Muscle of back (tissue), 13 donors: ENCODE measurements around the gene PPARD. TPM values are rescaled to one million over a fixed set of nuclear protein-coding genes. Genes with fewer than 3 reads are reported as not detected.
"Not testable (repeated sequence)": the region's sequence is repeated elsewhere in the genome, so short reads cannot be mapped to it uniquely, and the experiment has no call there.

Source experiments
- DNase-seq, 3 donors: peaks; one replicate each; pipeline versions ENCODE4 v3.0.0 to v3.0.0-alpha.2; 2013
- long read RNA-seq, 9 donors: transcript quantifications; one replicate each; lab custom pipeline, GENCODE V29; 2026
- polyA plus RNA-seq, 10 donors: library from polyadenylated mRNA; unstranded; fragments of 120-200 nt; gene quantifications; one replicate each; pipeline ENCODE4 v1.2.1, GENCODE V29; 2013; ENCODE audit not compliant: insufficient read length in 10 of 10

Gene PPARD
- polyA plus RNA-seq, result 10 to 100 TPM; 17.9 to 23.5 (median 20.2) TPM
- long read RNA-seq, donor 1, partial matches to known transcripts, result 0 of 2 reads
- long read RNA-seq, donor 1, other reads (novel, unspliced or antisense), result 0 of 2 reads
- long read RNA-seq, donor 2, partial matches to known transcripts, result 0 of 3 reads
- long read RNA-seq, donor 2, other reads (novel, unspliced or antisense), result 0 of 3 reads
- long read RNA-seq, donor 3, result 0 reads
- long read RNA-seq, donor 4, transcript PPARD-203 (8 exons, 3,747 nt), result major isoform, 5 of 5 reads
- long read RNA-seq, donor 4, partial matches to known transcripts, result 0 of 5 reads
- long read RNA-seq, donor 4, other reads (novel, unspliced or antisense), result 0 of 5 reads
- long read RNA-seq, donor 5, partial matches to known transcripts, result 5 of 6 reads
- long read RNA-seq, donor 5, other reads (novel, unspliced or antisense), result 0 of 6 reads
- long read RNA-seq, donor 6, partial matches to known transcripts, result 0 of 3 reads
- long read RNA-seq, donor 6, other reads (novel, unspliced or antisense), result 0 of 3 reads
- long read RNA-seq, donor 7, transcript PPARD-203 (8 exons, 3,747 nt), result major isoform, 5 of 12 reads
- long read RNA-seq, donor 7, partial matches to known transcripts, result 7 of 12 reads
- long read RNA-seq, donor 7, other reads (novel, unspliced or antisense), result 0 of 12 reads
- long read RNA-seq, donor 8, partial matches to known transcripts, result 0 of 4 reads
- long read RNA-seq, donor 8, other reads (novel, unspliced or antisense), result 0 of 4 reads
- long read RNA-seq, donor 9, result 0 reads

DNA sequence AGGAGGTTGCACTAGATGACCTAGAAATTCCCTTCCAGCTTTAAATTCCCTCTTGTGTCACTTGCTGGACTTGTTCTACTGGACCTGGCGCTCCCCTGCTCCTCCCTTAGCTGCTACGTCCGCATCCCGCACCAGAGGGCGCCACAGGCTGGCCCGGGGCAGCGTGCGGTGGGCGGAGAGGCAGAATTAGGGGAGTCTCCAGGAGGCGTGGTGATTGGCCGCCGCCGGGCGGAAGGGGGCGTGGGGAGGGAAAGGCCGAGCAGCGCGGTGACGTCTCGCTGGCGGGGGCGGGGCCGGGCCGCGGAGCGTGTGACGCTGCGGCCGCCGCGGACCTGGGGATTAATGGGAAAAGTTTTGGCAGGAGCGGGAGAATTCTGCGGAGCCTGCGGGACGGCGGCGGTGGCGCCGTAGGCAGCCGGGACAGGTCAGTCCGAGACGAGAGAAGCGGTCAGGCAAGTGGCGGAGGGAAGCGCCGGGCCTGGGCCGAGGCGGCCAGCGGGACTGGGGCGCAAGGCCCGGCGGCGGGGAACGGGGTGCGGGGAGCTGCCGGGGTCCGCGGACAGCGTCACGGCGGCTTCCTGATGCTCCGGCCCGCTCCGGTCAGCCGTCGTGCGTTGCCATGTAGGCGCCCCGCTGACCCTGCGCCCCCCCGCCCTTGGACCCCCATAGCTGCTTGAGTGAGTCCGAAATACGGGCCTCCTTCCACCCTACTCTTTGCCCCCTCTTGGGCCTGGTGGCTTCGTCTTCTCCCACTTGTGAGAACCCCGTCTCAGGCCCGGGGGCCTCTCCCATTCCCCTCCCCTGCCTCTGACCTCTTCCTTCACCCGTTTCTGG is at the start of gene PPARD:
Gene PPARD (plus strand): TSS at position 301 of the 834 bp plus-strand sequence. CDS start 68,530 bp downstream, outside the sequence.
- DNase-seq, result peak; percentile 96 to 99 (median 99)

DNA sequence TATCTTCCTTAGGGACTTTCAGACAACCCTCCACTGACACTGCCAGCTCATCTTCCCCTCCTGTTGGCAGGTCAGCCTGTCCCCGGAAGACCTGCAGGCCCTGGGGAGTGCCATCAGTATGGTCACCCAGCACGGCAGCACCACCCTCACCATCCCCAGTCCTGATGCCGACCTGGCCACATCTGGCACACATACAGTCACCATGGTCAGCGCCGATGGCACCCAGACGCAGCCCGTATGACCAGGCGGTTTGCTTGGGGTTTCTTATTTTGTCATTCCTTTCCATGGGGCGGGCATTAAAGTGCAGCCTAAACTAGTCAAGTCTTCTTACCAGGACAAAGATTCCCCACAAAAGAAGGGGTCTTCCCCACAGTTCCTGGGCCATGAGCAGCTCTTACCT is 48.7 kb upstream of the PPARD start:
- DNase-seq, result no peak

DNA sequence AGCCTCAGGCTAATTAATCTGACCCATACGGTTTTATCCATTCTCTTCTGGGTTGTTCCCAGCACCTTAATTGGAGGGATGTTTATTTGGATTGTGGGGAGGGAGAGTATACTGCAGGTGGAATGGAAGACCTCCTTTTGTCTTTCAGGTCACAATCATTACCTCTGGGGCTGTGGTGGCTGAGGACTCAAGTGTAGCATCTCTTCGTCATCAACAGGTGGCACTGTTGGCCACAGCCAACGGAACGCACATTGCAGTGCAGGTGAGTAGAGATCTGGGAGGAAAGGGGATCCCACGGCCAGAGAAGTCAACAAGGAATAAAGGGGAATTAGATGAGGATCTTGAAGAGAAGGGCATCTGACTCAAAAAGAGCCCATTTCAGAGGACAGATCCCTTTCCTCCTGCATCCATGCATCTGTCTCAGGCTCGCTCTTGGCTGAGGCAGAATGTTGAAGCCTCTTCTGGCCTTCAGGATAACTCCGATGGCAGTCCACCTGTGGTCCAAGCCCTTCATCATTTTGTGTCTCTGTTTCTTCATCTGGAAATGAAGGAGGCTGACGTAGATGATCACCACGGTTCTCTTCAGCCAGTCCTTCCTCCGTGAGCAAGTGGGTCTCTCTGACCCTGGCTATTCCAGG is 47.9 kb upstream of the PPARD start:
- DNase-seq, result peak in 1 of 3 donors; percentile 40

DNA sequence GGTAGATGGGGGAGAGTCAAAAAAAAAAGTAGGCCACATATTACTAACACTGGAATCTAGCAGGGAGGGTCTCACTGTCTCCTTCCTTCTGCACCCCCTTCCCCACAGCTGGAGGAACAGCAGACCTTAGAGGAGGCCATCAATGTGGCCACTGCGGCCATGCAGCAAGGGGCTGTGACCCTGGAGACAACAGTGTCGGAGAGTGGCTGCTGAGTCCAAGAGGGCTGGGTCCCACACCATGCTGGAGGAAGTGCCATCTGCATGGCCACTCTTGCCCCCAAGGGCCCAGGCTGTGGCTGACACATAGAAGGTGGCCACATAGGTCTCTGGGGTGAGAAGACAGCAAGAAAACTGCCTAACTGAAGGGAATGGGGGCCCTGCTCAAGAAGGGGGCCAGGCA is 47.3 kb upstream of the PPARD start:
- DNase-seq, result no peak

DNA sequence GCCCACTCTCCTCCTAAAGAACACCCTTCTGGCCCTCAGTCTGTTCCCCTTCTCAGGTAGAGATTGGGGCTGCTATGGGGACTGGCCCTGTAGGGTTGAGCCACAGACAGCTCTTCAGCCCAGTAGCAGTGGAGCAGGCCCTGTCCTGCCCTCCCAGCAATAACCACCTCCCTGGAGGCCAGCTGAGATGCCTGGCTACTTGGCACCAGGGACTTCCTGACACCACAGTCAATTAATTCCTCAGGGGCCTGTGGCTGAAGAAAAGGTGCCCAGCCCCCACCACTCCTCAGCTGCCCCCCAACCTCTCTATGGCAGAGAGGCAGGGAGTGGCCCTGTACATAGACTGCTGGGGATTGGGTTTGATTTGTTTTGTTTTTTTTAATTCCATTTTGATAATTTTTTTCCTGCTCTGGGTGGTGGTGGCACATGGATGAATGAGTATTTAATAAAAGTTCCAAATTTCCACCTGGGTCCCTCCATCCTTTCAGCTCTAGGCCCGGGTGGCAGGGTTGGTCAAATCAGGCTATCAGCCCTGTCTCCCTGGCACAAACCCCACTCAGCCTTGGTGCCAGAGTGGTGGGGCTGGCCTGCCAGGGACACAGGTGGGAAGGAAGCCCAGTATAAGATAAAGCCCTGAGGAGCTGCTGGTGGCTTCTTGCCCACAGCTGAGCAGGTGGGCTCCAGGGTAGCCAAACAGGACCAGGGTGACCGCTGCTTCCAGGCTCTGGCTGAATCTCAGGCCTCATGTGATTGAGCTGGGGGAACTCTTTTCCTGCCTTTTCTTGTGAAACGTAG is 46.6 kb upstream of the PPARD start:
- no peak for DNase-seq

DNA sequence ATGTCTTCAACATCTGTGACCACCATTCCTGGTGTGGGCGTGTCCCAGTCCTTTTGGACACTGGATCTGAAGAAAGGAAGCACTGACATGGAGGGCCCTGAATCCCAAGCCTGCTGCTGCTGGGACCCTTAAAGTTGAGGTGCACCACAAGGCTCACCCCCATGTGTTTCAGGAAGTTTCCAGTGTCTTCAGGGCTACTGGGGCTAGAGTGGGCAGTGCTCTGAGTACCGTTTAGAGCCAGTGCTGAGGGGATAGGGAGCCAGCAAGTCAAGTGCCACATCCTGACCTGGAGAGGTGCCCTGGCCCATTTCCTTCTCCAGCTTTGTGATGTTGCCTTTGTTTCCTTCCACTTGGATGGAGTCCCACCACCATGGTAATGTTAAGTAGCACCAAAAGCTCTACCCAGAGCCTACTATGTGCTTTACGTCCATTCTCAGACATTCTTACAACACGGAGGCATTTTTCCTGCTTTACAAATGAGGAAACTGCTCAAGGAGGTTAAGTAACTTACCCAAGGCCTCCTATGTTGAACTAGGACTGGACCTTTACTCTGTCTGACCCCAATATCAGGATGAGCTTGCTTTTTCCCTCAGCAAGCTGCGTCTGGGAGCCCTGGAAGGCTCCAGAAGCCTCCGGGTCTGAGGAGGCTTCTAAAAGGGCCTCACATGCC is 45.3 kb upstream of the PPARD start:
- peak in 1 of 3 donors; percentile 23 for DNase-seq

DNA sequence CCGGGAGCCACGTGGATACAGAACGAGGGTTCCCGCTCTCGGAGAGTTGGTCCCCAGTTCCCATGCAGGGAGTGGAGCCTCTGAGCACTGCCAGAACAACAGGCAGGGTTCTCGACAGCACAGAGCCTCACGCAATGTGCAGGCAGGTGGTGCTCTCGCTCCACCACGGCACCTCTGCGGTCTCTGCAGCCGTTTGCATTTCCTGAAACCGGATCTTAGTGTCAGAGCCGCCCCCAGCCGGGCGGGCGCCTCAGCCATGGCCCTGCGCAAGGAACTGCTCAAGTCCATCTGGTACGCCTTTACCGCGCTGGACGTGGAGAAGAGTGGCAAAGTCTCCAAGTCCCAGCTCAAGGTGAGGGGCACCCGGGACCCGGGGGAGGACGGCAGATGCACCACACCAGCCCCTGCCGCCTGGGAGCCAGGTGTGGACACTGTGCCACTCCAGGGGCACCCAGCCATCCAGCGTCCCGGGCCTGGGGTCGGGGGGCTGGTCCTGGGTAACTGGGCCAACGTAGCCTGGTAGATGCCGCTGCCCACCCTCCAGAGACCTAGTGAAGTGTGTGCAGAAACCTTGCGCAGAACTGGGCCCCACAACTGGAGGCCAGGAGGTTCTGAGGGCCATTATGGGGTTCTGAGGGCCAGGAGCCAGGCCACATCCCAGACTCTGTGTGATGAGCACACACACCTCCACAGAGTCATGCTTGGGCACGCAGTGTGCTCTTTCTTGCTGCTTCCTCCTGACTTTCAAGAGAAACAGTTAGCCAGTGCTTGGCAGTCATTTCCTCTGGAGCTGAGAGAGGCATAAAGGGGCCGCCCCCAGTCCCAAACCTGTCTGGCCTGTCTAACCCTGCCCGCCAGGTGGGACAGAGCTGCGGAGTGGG is 44.5 kb upstream of the PPARD start, which contains the start of gene DEF6:
Gene DEF6 (plus strand): TSS at position 218 of the 881 bp plus-strand sequence. CDS start 39 bp downstream, at position 257.
- DNase-seq, result peak; percentile 77 to 95 (median 91)

DNA sequence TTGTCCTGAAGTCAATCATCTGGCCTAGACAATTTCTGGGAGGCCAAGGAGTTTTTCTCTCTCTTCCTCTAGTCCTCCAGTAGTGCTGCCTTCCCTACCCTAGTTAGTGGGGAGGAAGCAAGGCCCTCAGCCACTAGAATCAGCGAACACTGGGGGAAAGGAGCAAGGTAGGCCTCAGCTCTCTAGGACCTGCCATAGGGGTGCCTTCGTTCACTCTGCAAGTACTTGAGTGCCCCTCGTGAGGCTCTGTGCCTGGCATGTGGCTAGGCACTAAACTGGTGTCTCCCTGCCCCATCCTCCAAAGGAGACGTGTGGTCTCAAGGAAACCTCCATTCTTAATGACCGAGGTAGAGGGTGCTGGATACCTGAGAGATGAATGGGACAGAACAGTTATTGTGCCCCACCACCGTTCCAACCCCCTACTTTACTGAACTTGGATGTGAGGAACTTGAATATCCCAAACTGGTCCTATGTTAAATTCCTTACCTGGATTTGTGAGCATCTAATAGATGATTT is 43.7 kb upstream of the PPARD start:
- DNase-seq, result no peak

DNA sequence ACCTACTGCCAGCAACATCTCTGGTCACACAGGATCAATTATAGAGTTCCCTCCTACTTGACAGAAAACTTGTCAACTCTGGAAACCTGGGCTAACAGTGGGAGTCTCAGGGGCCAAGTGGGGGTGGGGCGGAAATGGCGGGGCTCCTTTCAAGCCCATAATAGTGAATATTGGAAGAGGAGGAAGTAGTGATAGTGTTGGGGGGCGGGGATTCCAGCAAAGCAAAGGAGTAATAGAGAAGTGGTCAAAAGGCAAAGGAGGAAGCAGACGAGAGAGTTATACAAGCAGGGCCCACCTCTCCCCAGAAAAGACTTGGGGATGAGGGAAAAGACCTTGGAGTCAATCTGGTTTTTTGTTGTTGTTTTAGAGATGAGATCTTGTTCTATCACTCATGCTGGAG is 42.7 kb upstream of the PPARD start:
- DNase-seq, result peak in 1 of 3 donors; percentile 31

DNA sequence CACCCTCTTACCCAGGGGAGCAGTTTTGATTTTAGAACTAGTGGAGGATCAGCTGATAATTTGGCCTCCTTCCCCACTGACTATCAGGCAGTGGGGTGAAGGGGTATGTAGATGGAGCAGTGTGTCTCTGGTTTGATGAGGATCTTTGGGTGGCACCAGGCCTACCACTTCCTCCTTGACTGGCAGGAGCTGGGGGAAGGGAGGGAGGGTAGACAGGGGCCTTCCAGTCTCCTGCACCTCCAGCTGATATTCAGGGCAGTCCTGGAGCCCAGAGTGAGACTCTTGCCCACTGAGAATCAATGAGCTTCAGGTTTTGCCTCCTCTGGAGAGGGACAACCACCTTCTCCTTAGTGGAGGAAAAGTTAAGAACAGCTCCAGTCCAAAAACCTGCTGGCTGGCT is 41.5 kb upstream of the PPARD start:
- DNase-seq, result no peak

DNA sequence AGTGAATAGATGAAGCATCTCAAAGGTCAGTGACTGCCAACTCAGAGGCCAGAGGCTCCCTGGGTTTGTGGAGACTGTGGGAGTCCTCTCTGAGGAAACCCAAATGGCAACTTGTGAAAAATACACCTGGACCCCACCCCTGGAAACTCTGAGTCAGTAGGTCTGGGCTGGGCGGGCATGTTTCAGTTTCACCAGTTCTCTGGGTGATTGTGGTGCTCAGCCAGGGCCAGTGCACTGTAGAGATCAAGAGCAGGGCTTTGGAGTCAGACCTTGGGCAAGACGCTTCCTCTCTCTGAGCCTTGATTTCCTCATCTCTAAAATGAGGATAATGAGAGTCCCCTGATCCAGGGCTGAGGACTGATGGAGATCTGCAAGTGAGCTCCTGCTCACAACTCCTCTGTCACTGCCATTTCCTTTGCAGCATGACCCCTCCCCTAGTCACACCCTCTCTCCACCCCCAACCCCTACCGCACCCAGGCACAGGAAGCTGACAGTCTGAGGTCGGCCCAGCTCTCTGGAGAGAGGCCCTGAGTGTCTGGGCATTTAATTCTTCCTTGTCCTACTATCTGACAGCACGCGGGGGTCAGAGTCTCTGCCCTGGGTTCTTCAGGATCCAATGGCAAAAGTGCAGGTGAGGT is 39.6 kb upstream of the PPARD start:
- peak in 1 of 3 donors; percentile 30 for DNase-seq

DNA sequence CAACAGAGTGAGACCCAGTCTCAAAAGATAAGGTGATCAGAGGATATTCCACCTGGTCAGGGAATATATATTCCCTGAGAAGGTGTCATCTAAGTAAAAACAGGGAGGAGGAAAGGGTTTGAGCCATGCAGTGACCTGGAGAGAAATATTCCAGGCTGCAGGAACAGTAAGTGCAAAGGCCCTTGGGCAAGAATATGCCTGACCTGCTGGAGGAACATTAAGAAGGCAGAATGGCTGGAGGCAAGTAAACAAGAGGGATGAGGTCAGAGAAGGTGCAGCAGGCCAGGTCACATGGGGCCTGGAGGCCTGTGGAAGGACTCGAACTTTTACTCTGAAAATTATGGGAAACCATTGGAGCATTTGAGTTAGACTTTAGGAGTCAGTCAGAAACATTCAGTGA is 38.1 kb upstream of the PPARD start:
- no peak for DNase-seq

DNA sequence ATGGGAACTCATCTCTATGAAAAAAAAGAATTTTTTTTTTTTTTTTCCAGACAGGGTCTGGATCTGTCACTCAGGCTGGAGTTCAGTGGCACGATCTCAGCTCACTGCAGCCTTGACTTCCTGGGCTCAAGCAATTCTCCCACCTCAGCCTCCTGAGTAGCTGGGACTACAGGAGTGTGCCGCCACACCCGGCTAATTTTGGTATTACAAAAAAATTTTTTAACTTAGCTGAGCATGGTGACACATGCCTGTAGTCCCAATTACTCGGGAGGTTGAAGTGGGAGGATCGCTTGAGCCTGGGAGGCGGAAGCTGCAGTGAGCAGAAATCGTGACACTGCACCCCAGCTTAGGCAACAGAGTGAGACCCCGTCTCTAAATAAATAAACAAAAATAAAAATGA is 37.2 kb upstream of the PPARD start:
- no peak for DNase-seq

DNA sequence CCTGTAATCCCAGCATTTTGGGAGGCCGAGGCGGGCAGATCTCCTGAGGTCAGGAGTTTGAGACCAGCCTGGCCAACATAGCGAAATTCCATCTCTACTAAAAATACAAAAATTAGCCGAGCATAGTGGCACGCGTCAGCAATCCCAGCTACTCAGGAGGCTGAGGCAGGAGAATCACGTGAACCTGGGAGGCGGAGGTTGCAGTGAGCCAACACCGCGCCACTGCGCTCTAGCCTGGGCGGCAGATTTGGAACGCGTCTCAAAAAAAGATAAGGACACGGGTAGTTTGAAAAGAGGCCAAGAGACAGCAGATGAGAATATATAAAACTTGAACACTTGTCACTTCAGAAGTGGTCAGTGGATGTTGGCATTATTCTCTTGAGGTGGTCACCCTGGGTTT is 35.2 kb upstream of the PPARD start:
- DNase-seq, result not testable (repeated sequence)

DNA sequence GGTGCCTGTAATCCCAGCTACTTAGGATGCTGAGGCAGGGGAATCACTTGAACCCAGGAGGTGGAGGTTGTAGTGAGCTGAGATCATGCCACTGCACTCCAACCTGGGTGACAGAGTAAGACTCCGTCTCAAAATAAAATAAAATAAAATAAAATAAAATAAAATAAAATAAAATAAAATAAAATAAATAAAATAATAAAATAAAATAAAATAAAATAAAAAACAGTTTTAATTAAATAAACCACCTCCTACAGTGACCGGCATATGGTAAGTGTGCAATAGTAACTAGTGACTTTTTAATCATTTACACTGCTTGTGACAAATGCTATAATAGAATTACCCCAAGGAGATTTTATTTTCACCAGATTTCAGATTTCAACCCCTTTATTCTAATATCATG is 33.8 kb upstream of the PPARD start:
- DNase-seq, result not testable (repeated sequence)

DNA sequence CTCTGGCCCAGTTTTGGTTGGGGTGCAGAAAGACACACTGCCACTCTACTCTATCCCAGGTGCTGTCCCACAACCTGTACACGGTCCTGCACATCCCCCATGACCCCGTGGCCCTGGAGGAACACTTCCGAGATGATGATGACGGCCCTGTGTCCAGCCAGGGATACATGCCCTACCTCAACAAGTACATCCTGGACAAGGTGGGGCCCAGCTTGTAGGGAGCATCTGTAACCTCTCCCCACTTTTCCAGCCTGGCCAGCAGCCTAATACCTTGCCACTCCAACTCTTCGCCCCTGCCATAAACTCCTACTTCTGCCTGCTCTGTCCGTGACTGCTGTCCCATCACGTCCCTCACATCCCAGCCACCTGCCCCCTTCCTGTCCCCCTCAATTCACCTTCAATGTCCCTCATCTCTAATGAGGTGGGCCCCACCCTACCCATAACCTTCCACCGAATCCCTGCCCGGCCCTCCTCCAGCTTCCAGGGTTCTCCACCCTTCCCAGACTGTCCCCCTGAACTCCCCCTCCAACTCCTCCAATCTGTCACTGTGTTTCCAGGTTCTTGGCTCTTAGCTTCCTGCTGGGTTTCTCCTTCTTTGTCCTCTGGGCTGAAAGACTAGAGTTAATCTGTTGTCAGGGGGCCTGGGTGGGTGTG is 32.6 kb upstream of the PPARD start:
- no peak for DNase-seq

DNA sequence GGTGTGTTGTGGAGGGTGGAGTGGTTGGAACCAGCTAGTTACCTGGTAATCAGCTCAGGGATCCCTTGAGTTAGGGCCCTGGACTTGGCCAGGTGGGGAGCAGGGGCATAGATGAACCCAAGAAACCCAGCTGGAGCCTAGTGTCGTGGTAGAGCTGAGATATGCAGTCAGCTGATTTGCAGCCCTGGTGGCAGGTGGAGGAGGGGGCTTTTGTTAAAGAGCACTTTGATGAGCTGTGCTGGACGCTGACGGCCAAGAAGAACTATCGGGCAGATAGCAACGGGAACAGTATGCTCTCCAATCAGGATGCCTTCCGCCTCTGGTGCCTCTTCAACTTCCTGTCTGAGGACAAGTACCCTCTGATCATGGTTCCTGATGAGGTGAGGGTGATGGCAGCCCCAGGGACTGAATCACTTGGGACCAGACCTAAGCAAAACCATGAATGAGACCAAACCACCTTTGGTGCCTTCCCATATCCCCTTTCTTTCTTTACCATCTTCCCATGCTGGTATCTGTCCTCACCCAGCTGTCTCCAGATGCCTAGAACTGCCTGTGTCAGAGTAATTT is 32.0 kb upstream of the PPARD start:
- DNase-seq, result no peak
